CD4-positive, alpha-beta T cell (primary cell): ENCODE measurements around the gene NGDN. TPM values are rescaled to one million over a fixed set of nuclear protein-coding genes. Genes with fewer than 3 reads are reported as not detected.

Source experiments
- ATAC-seq: fragments of 200-7000 bp; cut with Tn5 transposase; one replicate; pipeline ENCODE4 v1.10.0; 2022; ENCODE audit warnings: mild to moderate bottlenecking; ENCODE audit not compliant: poor library complexity
- CTCF ChIA-PET: fragments of 350-600 bp; sonication (Branson Sonifier 250); formaldehyde crosslinking; loops from one replicate; lab custom pipeline; 2021; ENCODE audit warnings: antibody characterized with exemption, inconsistent platforms; lab: Charles Lee
- POLR2A ChIA-PET: fragments of 350-600 bp; sonication (Branson Sonifier 250); formaldehyde crosslinking; loops from one replicate; lab custom pipeline; 2021; ENCODE audit warnings: antibody characterized with exemption, inconsistent platforms; lab: Charles Lee
- DNase-seq, 14 experiments: peaks; one replicate each; pipeline ENCODE4 v3.0.0-alpha.2; 2013 to 2020; ENCODE audit warnings: mixed read lengths in 2 of 14
- H3K27ac ChIP-seq, 2 donors: one replicate each; pipeline versions ENCODE4 v1.5.1 to v1.7.0; 2013; ENCODE audit warnings: low read length in 2 of 2, low read depth in 1 of 2, mild to moderate bottlenecking in 1 of 2
- H3K27me3 ChIP-seq, 2 experiments: 1 replicate in 1 of 2; 2 replicates in 1 of 2; pipeline versions ENCODE4 v1.6.1 to v1.7.0; 2013; ENCODE audit warnings: low read length in 2 of 2, control low read depth in 1 of 2, mild to moderate bottlenecking in 1 of 2, moderate library complexity in 1 of 2; ENCODE audit not compliant: insufficient read depth in 2 of 2, control insufficient read depth in 1 of 2
- H3K36me3 ChIP-seq: one replicate; pipeline ENCODE4 v1.6.1; 2013; ENCODE audit warnings: low read length, control low read depth; ENCODE audit not compliant: insufficient read depth
- H3K4me1 ChIP-seq: one replicate; pipeline ENCODE4 v1.6.1; 2013; ENCODE audit warnings: low read length, control low read depth; ENCODE audit not compliant: insufficient read depth
- H3K4me3 ChIP-seq: one replicate; pipeline ENCODE4 v1.5.1; 2013; ENCODE audit warnings: mild to moderate bottlenecking, low read length, moderate library complexity
- H3K9me3 ChIP-seq, 2 experiments: 1 replicate in 1 of 2; 2 replicates in 1 of 2; pipeline versions ENCODE4 v1.6.1 to v1.7.0; 2013; ENCODE audit warnings: low read length in 2 of 2, mild to moderate bottlenecking in 2 of 2, control low read depth in 1 of 2, moderate library complexity in 1 of 2; ENCODE audit not compliant: control insufficient read depth in 1 of 2, insufficient read depth in 1 of 2
- H3K27ac Mint-ChIP-seq: one replicate; pipeline ENCODE4 v1.8.0; 2020; ENCODE audit warnings: mixed read lengths
- H3K27me3 Mint-ChIP-seq: one replicate; pipeline ENCODE4 v1.8.0; 2021; ENCODE audit warnings: mixed read lengths
- H3K36me3 Mint-ChIP-seq: one replicate; pipeline ENCODE4 v1.8.0; 2021; ENCODE audit warnings: low read depth, mixed read lengths
- H3K4me1 Mint-ChIP-seq: one replicate; pipeline ENCODE4 v1.8.0; 2021; ENCODE audit warnings: low read depth, mixed read lengths
- H3K4me3 Mint-ChIP-seq: one replicate; pipeline ENCODE4 v1.8.0; 2020; ENCODE audit warnings: mild to moderate bottlenecking, mixed read lengths
- H3K9me3 Mint-ChIP-seq: one replicate; pipeline ENCODE4 v1.8.0; 2020; ENCODE audit warnings: mixed read lengths
- CTCF ChIP-seq: fragments of 200-600 bp; IDR thresholded peaks from one replicate; pipeline ENCODE4 v1.8.0; 2022; ENCODE audit warnings: antibody characterized with exemption, mild to moderate bottlenecking
- intact Hi-C, 2 experiments: fragments of 100-400 bp; cut with DNase I in 1 of 2; cut with micrococcal nuclease in 1 of 2; formaldehyde crosslinking; loops; one replicate each; pipeline versions ENCODE4 v1.15.1 to v1.9.0; 2023 to 2025; cut with DNase I, micrococcal nuclease
- total RNA-seq, 174 experiments: library from RNA in 2 of 174; stranded (reverse) in 2 of 174; gene quantifications; one replicate each; pipeline ENCODE4 v1.2.3 and lab custom pipeline; 2021 to 2026

Gene NGDN
- total RNA-seq, 2 experiments from 2014 or later: 146 to 149 TPM

GRCh38 chr14:23446291-23446851, 23.1 kb upstream of the NGDN start:
- Histone ChIP-seq H3K4me3 (no peak overlapping the region), H3K27ac (no peak overlapping the region), H3K9me3 (no peaks in the 10 kb centered on the region), H3K4me1 (no peaks in the 10 kb centered on the region), H3K27me3 (peaks cover 0 to 5% of the 10 kb centered on the region in 2 experiments), H3K36me3 (no peaks in the 10 kb centered on the region)
- Mint-ChIP-seq H3K9me3 (no peaks in the 10 kb centered on the region), H3K27ac (no peak overlapping the region), H3K4me1 (no peaks in the 10 kb centered on the region), H3K27me3 (peaks cover 20% of the 10 kb centered on the region), H3K36me3 (no peaks in the 10 kb centered on the region), H3K4me3 (no peak overlapping the region)
- ATAC-seq (no peak), DNase-seq (no peak)
- intact Hi-C loops: no loop called here
- POLR2A ChIA-PET: no interaction called here
- CTCF ChIA-PET: no interaction called here
- TF ChIP-seq CTCF: no peak

DNA sequence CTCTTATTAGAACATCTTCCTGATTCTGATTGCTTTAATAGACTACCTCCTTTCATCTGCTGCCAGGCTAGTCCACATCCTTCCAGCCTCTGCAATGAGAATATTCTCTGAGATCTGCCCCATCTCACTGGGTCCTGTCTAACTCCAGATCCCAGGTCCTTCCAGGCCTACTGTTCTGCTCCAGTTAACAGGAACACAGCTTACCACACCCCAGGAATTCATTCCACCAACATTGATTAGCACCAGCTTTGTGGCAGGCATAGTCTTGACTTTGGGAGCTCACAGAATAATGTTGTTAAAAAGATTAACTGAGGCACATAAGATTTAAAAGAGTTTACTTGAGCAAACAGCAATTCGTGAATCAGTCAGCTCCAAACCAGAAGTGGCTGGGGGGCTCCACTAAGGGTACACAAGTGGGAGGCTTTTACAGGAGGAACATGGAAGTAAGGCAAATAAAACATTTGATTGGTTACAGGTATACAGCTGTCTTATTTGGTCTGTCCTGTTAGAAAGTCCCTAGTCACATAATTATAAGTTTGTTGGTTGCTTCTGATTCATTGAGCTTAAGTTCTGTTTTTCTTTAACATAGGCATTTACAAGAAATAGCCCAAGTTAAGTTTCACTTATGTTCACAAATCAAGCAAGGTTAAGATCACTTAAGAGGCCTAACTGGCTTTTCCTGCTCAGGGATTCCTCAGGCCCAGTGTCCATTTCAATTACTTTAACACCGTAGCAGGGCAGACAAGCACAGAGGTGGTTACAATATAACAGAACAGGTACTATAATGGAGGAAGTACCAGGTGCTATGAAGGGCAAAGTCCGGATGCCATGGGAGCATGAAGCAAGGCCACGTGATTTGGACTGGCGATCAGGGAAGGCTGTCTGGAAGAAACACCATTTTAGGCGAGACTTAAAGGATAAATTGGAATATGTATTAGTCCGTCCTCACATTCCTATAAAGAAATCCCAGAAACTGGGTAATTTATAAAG, 21.8 kb upstream of the NGDN start:
- H3K9me3 ChIP-seq: no peaks in the 10 kb centered on the region
- no peak overlapping the region for H3K27ac ChIP-seq
- POLR2A ChIA-PET: no interaction called here
- no peak for ATAC-seq
- H3K27ac Mint-ChIP-seq: no peak overlapping the region
- CTCF ChIA-PET: no interaction called here
- peaks cover 0 to 5% of the 10 kb centered on the region in 2 experiments for H3K27me3 ChIP-seq
- no peak for DNase-seq
- no peaks in the 10 kb centered on the region for H3K9me3 Mint-ChIP-seq
- TF ChIP-seq CTCF: no peak
- intact Hi-C loops: no loop called here
- H3K4me1 Mint-ChIP-seq: no peaks in the 10 kb centered on the region
- no peak overlapping the region for H3K4me3 ChIP-seq
- H3K4me3 Mint-ChIP-seq: no peak overlapping the region
- no peaks in the 10 kb centered on the region for H3K36me3 ChIP-seq
- no peaks in the 10 kb centered on the region for H3K36me3 Mint-ChIP-seq
- peaks cover 20% of the 10 kb centered on the region for H3K27me3 Mint-ChIP-seq
- no peaks in the 10 kb centered on the region for H3K4me1 ChIP-seq

DNA sequence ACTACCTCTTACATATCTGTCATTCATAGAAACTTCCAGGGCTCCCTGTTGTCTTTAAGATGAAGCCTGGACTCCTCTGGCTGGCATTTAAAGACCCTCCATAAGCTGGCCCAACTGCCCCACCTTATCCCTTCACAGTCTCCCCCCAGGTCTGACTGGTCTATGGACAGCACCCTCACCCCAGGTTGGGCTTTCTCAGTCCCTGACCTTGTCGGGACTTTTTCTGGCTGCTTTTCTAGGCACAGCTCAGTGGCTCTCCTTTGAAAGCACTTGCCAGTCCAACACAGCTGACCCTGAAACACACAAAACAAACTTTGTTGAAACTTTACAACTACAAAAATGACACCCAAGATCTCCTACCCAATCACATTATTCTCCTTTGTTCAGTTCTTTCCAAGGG, 20.2 kb upstream of the NGDN start:
- no peak overlapping the region for H3K27ac ChIP-seq
- Mint-ChIP-seq H3K27me3 (peaks cover 30% of the 10 kb centered on the region), H3K9me3 (no peaks in the 10 kb centered on the region), H3K36me3 (no peaks in the 10 kb centered on the region), H3K4me3 (no peak overlapping the region), H3K4me1 (no peaks in the 10 kb centered on the region), H3K27ac (no peak overlapping the region)
- ChIA-PET CTCF (no interaction called here), POLR2A (no interaction called here)
- H3K36me3 ChIP-seq: no peaks in the 10 kb centered on the region
- intact Hi-C loops: no loop called here
- ATAC-seq (no peak), DNase-seq (no peak)
- no peak for TF ChIP-seq CTCF
- H3K4me1 ChIP-seq: no peaks in the 10 kb centered on the region
- H3K4me3 ChIP-seq: no peak overlapping the region
- peaks cover 4 to 9% of the 10 kb centered on the region in 2 experiments for H3K27me3 ChIP-seq
- H3K9me3 ChIP-seq: no peaks in the 10 kb centered on the region
